ENCODE data around the gene ZNF143. TPM values are rescaled to one million over a fixed set of nuclear protein-coding genes. Genes with fewer than 3 reads are reported as not detected.
"Not testable (repeated sequence)": the region's sequence is repeated elsewhere in the genome, so short reads cannot be mapped to it uniquely, and the experiment has no call there.

Gene ZNF143
- total RNA-seq (2021; fragmentation: NEBNext Ultra II Directional; extraction: Animal tissue kit (Norgen Biotek cat#: 25700)), result 10 to 100 TPM; 17.5 to 23.0 (median 20.7) TPM
- long read RNA-seq, transcript ZNF143-203 (16 exons, 2,947 nt), result major isoform, 7 of 20 reads
- long read RNA-seq, transcript ZNF143-213 (16 exons, 2,022 nt), result minor isoform, 5 of 20 reads
- long read RNA-seq, partial matches to known transcripts, result 2 of 20 reads
- long read RNA-seq, other reads (novel, unspliced or antisense), result 5 of 20 reads

DNA sequence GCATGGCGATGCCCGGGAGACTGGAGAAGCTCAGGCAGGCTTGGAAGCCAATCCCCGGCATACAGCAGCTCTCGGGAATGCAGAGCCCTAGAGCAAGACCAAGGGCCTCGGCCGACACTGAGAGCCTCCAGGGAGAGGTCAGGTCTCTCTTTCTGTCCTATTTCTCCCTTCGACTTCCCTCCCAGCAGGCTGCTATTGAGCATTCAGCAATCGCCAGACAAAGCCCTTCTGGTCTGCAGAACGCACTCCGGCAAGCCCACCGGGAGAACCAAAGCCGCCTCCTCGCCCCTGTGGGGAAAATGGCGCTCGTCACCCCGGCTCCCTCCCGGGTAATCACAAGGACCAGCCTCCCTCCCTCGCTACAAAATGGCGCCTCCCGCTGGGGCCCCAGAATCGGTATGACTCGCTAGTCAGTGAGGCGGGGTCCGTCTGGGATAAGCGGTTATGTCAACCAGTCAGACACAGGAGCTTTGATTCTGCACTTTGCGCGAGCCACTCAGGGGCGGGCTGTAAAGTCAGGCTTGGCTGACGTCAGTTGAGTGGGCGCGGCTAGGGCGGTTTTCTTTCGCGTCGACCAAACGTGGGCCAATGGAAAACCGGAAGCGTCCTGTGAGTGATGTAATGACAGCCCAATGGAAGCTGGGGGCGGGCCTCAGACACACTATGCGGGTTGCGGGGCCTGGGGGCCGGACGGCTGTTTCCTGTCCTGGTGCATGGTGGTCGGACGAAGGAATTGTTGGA is at the start of gene ZNF143:
TSS of gene ZNF143 (plus strand) at position 691 of the 741 bp plus-strand sequence. CDS start 10,297 bp downstream, outside the sequence.
- Mint-ChIP-seq H3K27me3 (ENCODE audit: insufficient read depth) (peaks cover 5% of the 10 kb centered on the region; the same call in 1 of the 2 replicates), H3K9me3 (peaks cover 10% of the 10 kb centered on the region), H3K27ac (peak within 1 kb of the TSS; percentile 99), H3K4me1 (ENCODE audit: low read depth) (peaks cover 30% of the 10 kb centered on the region), H3K36me3 (ENCODE audit: low read depth) (peaks cover 20% of the 10 kb centered on the region), H3K4me3 (peak within 1 kb of the TSS; percentile 91)
- TF ChIP-seq, protein P1, sequence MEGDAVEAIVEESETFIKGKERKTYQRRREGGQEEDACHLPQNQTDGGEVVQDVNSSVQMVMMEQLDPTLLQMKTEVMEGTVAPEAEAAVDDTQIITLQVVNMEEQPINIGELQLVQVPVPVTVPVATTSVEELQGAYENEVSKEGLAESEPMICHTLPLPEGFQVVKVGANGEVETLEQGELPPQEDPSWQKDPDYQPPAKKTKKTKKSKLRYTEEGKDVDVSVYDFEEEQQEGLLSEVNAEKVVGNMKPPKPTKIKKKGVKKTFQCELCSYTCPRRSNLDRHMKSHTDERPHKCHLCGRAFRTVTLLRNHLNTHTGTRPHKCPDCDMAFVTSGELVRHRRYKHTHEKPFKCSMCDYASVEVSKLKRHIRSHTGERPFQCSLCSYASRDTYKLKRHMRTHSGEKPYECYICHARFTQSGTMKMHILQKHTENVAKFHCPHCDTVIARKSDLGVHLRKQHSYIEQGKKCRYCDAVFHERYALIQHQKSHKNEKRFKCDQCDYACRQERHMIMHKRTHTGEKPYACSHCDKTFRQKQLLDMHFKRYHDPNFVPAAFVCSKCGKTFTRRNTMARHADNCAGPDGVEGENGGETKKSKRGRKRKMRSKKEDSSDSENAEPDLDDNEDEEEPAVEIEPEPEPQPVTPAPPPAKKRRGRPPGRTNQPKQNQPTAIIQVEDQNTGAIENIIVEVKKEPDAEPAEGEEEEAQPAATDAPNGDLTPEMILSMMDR (IDR thresholded peaks at IDR 0.05), result no peak; the same call in 1 of the 2 replicates
- peak; percentile 100 for DNase-seq

DNA sequence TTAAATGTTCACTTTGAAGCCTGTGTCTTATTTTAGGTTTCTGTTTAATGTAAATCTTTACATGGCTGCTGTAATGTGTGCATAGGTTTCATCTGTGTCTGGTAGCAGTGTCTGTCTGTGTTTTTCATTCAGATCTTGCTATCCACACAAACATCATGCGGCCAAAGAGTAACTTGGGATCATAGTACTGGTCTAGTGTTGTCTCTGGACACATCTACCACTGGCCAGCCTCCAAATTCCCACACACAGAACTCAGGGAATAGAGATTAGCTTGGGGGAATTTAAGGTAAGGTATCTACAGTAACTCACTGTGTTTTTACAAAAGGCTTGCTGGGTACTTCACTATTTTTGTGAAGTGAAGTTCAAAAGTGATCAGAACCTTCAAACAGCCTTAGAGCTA is 32.1 kb upstream of the ZNF143 start:
- H3K4me3 Mint-ChIP-seq, result no peak overlapping the region
- TF ChIP-seq, protein P1 (IDR thresholded peaks at IDR 0.05), result no peak
- H3K27ac Mint-ChIP-seq, result no peak overlapping the region
- H3K27me3 Mint-ChIP-seq (ENCODE audit: insufficient read depth), result no peaks in the 10 kb centered on the region; the same call in 1 of the 2 replicates
- H3K9me3 Mint-ChIP-seq, result no peaks in the 10 kb centered on the region
- no peak for DNase-seq
- peaks cover 48% of the 10 kb centered on the region for H3K36me3 Mint-ChIP-seq (ENCODE audit: low read depth)
- no peaks in the 10 kb centered on the region for H3K4me1 Mint-ChIP-seq (ENCODE audit: low read depth)

DNA sequence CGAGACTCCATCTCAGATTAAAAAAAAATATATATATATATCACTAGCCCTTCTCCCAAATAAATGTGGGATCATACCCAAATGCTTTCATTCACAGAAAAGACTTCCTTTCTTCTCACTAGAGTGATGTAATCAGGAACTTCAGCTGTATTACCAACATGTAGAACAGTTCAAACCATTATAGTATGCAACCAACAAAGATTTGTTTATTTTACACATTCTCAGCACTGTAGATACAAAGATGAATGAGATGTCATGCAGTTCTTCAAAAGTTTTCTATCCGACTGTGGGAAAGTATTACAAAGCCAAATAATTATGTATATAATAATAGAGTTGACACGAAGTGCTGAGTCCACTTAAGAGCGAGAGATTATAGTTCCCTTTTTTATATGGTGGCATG is 22.2 kb upstream of the ZNF143 start:
- Mint-ChIP-seq H3K4me1 (ENCODE audit: low read depth) (no peaks in the 10 kb centered on the region), H3K9me3 (no peaks in the 10 kb centered on the region), H3K27ac (no peak overlapping the region), H3K27me3 (ENCODE audit: insufficient read depth) (no peaks in the 10 kb centered on the region), H3K36me3 (ENCODE audit: low read depth) (peaks cover 42% of the 10 kb centered on the region), H3K4me3 (no peak overlapping the region)
- TF ChIP-seq, protein P1 (IDR thresholded peaks at IDR 0.05), result no peak
- no peak for DNase-seq

DNA sequence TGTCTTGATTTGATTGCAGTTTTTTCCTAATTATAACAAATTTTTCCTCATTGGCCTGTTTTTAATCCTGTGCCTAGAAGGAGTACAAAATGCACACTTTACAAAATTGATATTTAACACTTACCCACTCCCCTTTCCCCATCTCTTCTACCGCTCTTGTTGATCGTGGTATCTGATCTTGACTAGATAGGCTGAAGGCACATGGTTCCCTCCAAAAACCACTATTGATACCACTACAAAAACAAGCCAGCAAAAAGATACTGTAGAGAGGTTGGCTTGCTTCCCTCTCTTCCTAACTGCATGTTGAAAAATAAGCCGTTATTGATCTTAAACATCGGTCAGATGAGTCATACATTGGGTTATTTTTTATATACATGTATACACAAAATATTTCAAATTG is 14.6 kb upstream of the ZNF143 start:
- TF ChIP-seq, protein P1 (IDR thresholded peaks at IDR 0.05), result no peak
- Mint-ChIP-seq H3K27ac (no peak overlapping the region), H3K4me3 (no peak overlapping the region), H3K4me1 (ENCODE audit: low read depth) (no peaks in the 10 kb centered on the region), H3K27me3 (ENCODE audit: insufficient read depth) (no peaks in the 10 kb centered on the region; the same call in 1 of the 2 replicates), H3K36me3 (ENCODE audit: low read depth) (peaks cover 30% of the 10 kb centered on the region), H3K9me3 (peaks cover 3% of the 10 kb centered on the region; the same call in 1 of the 2 replicates)
- DNase-seq, result no peak

DNA sequence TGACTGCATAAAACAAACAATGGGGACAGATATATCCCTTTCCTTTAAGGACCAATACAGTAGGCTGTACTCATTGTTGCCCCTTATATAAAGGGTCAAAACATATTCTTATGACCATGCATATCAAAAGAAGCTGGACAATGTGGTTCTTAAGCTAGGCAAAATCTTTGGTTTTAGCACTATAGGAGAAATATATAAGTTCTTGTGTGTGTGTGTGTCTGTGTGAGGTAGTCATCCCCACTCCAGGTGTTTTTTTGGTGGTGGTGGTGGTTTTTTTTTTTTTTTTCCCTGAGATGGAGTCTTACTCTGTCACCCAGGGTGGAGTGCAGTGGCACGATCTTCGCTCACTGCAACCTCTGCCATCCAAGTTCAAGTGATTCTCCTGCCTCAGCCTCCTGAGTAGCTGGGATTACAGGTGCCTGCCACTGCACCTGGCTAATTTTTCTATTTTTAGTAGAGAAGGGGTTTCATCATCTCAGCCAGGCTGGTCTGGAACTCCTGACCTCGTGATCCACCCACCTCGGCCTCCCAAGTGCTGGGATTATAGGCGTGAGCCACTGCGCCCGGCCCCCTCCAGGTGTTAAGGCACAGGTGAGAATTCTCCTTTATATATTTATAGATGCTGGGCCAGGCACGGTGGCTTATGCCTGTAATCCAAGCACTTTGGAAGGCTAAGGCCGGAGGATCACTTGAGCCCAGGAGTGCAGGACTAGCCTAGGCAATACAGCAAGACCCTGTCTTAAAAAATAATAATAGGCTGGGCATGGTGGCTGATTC is 12.0 kb upstream of the ZNF143 start:
- Mint-ChIP-seq H3K27ac (no peak overlapping the region), H3K4me1 (ENCODE audit: low read depth) (no peaks in the 10 kb centered on the region), H3K9me3 (peaks cover 10% of the 10 kb centered on the region), H3K27me3 (ENCODE audit: insufficient read depth) (no peaks in the 10 kb centered on the region; the same call in 1 of the 2 replicates), H3K4me3 (no peak overlapping the region), H3K36me3 (ENCODE audit: low read depth) (peaks cover 30% of the 10 kb centered on the region)
- TF ChIP-seq, protein P1 (IDR thresholded peaks at IDR 0.05), result no peak
- no peak for DNase-seq

DNA sequence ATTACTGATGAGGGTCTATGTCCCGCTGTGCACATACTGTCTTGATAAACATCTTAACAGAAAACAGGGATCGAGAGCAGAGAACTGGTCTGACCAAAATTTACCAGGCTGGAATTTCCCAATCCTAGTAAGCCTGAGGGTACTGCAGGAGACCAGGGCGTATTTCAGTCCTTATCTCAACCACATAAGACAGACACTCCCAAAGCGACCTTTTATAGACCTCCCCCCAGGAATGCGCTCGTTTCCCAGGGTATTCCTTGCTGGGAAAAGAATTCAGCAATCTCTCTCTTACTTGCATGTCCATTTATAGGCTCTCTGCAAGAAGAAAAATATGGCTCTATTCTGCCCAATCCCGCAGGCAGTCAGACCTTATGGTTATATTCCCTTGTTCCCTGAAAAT is 8.8 kb upstream of the ZNF143 start:
- Mint-ChIP-seq H3K36me3 (ENCODE audit: low read depth) (peaks cover 19% of the 10 kb centered on the region; the same call in 1 of the 2 replicates), H3K9me3 (peaks cover 10% of the 10 kb centered on the region)
- not testable (repeated sequence) for H3K4me1 Mint-ChIP-seq (ENCODE audit: low read depth); H3K27me3 Mint-ChIP-seq (ENCODE audit: insufficient read depth); H3K27ac Mint-ChIP-seq; H3K4me3 Mint-ChIP-seq; DNase-seq
